22Rv1 (cell line): ENCODE results near the gene CXCR6.

Experiments used
- H3K27ac ChIP-seq: fragments of 450-650 bp; 2 replicates; pipeline ENCODE4 v1.5.1; 2017
- ZFX ChIP-seq: fragments of 450-650 bp; IDR thresholded peaks from 2 replicates; pipeline ENCODE4 v1.6.1; 2017; ENCODE audit warnings: antibody characterized with exemption, borderline replicate concordance
- TF ChIP-seq, protein P1 (sequence below): fragments of 450-650 bp; IDR thresholded peaks from 2 replicates; pipeline ENCODE4 v1.5.1; 2017; ENCODE audit warnings: mild to moderate bottlenecking

The CXCR6 gene

DNA sequence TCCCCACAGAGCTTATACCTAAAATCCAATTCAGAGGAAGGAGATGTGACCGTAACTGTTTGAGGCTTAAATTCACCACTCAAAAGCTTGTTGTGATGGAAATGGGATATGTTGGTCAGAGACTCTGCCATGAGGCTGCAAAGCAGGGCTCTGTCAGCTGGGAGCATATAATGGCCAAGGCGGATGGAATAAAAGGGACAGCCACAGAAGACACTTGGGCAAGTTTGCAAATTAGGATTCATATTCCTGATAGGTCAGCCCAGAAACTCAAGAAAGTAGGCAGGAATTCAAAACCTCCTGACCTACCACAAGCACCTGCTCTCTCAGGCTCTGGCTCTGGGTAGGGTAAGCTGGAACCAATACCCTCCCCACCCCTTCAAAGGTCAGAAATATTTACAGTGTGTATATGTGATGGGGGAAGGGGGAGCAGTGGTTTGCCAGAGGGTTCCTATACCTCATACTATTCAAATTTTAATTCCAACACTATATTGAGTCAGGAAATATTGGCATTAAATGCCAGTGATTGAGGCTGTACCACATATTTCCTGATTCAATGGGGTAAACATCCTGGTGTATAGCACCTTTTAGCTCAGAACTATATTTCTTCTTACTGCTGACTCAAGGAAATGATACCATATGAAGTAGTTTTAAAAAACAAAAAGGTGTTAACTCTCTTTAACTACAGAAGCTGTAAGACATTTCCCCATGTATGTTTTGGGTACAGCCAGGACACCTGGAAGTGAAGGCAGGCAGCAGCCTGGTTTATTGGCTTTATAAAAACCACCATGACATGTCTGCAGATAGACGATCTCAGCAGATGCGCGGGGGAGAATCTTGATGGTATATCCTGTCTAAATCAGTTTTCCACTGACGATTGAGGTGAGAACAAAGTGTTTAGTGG lies 33.2 kb downstream of the CXCR6 start:
- no peak overlapping the region for H3K27ac ChIP-seq
- TF ChIP-seq, protein P1, sequence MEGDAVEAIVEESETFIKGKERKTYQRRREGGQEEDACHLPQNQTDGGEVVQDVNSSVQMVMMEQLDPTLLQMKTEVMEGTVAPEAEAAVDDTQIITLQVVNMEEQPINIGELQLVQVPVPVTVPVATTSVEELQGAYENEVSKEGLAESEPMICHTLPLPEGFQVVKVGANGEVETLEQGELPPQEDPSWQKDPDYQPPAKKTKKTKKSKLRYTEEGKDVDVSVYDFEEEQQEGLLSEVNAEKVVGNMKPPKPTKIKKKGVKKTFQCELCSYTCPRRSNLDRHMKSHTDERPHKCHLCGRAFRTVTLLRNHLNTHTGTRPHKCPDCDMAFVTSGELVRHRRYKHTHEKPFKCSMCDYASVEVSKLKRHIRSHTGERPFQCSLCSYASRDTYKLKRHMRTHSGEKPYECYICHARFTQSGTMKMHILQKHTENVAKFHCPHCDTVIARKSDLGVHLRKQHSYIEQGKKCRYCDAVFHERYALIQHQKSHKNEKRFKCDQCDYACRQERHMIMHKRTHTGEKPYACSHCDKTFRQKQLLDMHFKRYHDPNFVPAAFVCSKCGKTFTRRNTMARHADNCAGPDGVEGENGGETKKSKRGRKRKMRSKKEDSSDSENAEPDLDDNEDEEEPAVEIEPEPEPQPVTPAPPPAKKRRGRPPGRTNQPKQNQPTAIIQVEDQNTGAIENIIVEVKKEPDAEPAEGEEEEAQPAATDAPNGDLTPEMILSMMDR: no peak
- no peak for TF ChIP-seq ZFX

DNA sequence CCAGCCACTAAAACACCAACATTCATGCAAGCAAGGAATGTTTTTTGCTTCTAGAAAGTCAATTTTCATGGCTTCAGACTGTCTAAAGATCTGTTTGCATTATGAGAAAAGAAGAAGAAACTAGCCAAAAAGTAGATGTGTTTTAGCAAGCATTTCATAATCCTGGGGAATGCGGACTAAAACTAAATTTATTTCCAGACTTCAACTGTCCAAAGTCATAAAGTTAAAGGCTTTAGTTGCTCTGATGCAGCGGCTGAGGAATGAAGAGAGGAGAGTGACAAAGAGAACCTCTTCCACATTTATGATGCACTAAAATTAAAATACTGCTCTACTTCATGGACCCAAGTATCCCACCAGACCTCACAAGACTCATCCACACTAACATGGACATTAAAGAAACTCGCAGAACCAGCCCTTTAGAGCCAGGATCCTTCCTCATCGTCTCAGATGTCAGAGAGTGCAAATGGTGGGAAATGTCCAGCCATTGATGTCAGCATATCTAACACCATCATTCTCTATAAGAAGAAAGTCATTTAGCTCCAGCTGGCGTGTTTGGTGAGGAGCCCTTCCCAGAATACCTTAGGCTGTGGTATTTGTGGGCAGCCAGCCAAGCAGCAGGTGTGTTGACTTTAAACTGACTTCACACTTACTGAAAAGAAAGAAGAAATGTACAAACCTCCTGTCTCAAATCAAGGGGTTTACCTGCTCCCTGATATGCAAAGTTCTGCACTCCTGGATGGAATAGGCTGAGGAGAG lies 34.9 kb downstream of the CXCR6 start:
- TF ChIP-seq, protein P1: no peak
- no peak for TF ChIP-seq ZFX
- H3K27ac ChIP-seq: no peak overlapping the region

DNA sequence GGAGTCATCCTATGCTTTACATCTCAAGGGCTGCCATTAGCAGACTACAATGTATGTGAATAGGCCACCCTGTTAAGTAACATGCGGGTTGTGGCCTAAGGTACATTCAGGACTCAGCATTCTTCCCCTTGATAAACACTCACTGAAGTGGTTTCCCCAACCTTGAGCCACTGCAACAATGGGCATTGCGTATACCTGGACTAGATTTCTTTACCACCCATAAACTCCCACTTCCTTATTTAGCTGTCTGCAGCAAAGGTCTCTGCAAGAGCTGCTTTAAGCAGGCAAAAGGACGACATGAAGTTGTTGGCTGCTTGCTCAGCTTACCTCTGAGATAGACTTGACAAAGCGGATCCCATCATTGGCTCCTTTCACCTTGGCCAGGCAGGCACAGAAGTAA lies 36.1 kb downstream of the CXCR6 start:
- TF ChIP-seq ZFX: no peak
- TF ChIP-seq, protein P1: no peak

DNA sequence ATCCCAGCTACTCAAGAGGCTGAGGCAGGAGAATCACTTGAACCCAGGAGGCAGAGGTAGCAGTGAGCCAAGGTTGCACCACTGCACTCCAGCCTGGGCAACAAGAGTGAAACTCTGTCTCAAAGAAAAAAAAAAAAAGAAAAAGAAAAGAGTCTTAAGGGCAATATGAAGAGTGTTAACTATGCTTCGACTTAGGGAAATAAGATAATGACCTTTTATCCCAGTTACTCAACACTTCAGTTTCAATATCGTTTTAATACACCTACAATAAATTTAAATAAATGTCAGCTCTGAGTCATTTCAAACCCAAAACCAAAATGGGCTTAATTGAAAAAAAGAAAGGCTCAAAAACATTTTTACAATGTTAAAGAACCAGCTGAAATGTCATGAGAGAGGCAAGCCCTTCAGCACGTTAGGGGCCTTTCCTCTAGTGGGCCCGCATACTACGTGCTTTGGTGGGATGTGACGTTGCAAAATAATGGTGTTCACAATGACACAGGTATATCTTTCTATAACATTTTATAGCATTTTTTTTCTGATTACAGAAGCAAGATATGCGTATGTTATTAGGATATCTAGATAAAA lies 37.1 kb downstream of the CXCR6 start:
- TF ChIP-seq, protein P1: no peak
- TF ChIP-seq ZFX: no peak
- H3K27ac ChIP-seq: no peak overlapping the region

More for the DNA sequence above, 36.1 kb downstream of the CXCR6 start:
- H3K27ac ChIP-seq: no peak overlapping the region

DNA sequence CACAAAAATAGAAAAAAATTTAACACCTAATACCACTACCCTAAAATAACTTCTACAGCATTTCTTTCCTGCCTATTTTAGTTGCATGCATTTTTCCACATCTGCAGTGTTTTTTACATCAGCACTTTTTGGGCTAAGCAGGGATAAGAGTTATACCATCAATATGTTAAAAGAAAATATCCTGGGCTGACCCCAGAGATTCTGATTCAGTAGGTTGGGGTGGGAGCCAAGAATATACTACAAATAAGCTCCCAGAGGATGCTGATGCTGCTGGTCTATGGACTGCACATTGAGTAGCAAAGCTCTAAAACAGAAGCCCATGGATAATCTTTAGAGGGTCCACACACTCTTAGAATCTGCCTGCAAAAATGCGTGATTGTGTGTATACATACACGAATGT lies 37.6 kb downstream of the CXCR6 start:
- TF ChIP-seq ZFX: no peak
- TF ChIP-seq, protein P1: no peak
- H3K27ac ChIP-seq: no peak overlapping the region

DNA sequence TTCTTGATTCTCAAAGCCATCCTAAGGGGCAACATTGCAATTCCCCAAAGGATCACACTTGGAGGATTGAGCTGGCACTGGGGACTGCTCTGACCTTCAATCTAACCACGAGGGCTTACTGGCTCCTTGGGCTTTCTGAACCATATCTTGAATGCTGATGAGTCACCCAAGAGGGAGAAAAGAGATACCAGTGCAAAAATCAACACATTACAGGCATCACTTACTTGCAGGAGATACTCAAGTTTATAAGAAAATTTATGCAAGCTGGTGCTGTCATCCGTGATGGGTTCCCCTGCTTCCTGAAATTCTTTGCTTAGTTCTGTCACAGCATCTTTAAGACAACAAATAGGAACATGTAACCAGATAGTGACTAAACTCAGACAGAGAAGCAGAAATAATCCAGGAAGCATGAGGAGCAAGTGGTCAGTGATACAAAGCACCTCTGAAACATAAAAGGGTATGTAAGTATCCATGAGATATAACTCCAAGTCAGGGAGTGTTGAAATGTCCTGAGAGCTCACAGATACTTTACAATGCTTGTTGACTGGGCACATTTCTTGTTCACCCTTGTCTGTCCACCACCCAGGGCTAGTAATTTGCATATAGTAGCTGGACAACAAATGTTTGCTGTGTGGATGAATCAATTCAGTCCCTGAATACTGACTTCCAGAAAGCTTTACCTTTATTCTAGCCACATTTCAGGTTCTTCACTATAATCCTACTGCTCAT lies 38.2 kb downstream of the CXCR6 start:
- no peak overlapping the region for H3K27ac ChIP-seq
- no peak for TF ChIP-seq ZFX
- TF ChIP-seq, protein P1: no peak
